A673 (cell line): Measurements from ENCODE around the gene CACNA2D1. TPM values are rescaled to one million over a fixed set of nuclear protein-coding genes. Genes with fewer than 3 reads are reported as not detected.

ENCODE experiments used
- BruUV-seq: library from RNA; stranded (reverse); fragments of 400-500 nt; replicated peaks from 2 replicates; lab custom pipeline; 2021; lab: Mats Ljungman, UMichigan
- CTCF ChIA-PET: fragments of 300-600 bp; sonication (Branson Sonifier 250); formaldehyde crosslinking; loops from one replicate; lab custom pipeline; 2022; ENCODE audit warnings: antibody characterized with exemption; lab: Charles Lee
- POLR2A ChIA-PET: fragments of 300-600 bp; sonication (Branson Sonifier 250); formaldehyde crosslinking; loops from one replicate; lab custom pipeline; 2022; ENCODE audit warnings: antibody characterized with exemption; ENCODE audit not compliant: low non-redundant PET; lab: Charles Lee
- DNase-seq: peaks from one replicate; pipeline ENCODE4 v3.0.0-alpha.2; 2015; ENCODE audit warnings: low spot score
- H3K27ac ChIP-seq: fragments of 200-600 bp; sonication (generic); 2 replicates; pipeline ENCODE4 v1.5.1; 2016; ENCODE audit warnings: mixed run types, low read depth, mild to moderate bottlenecking, mixed read lengths, antibody characterized with exemption, low read length; ENCODE audit not compliant: poor library complexity, severe bottlenecking
- H3K27me3 ChIP-seq: fragments of 200-600 bp; sonication (generic); replicated peaks from 2 replicates; pipeline ENCODE4 v1.6.1; 2017; ENCODE audit warnings: mixed run types, low read depth, mild to moderate bottlenecking, mixed read lengths, antibody characterized with exemption, low read length; ENCODE audit not compliant: insufficient read depth, poor library complexity
- H3K36me3 ChIP-seq: fragments of 200-600 bp; sonication (generic); 2 replicates; pipeline ENCODE4 v1.6.1; 2016; ENCODE audit warnings: mixed run types, mild to moderate bottlenecking, mixed read lengths, antibody characterized with exemption, low read length; ENCODE audit not compliant: insufficient read depth, poor library complexity, severe bottlenecking
- H3K4me1 ChIP-seq: fragments of 200-600 bp; sonication (generic); 2 replicates; pipeline ENCODE4 v1.6.1; 2017; ENCODE audit warnings: mixed run types, mild to moderate bottlenecking, mixed read lengths, antibody characterized with exemption, low read length; ENCODE audit not compliant: insufficient read depth, poor library complexity, severe bottlenecking
- H3K4me3 ChIP-seq: fragments of 200-600 bp; sonication (generic); 2 replicates; pipeline ENCODE4 v1.5.1; 2016; ENCODE audit warnings: low read depth, mixed run types, mild to moderate bottlenecking, mixed read lengths, low read length; ENCODE audit not compliant: poor library complexity, severe bottlenecking
- H3K9me3 ChIP-seq: fragments of 200-600 bp; sonication (generic); 2 replicates; pipeline ENCODE4 v1.6.1; 2016; ENCODE audit warnings: mixed run types, low read depth, mild to moderate bottlenecking, mixed read lengths, antibody characterized with exemption, low read length; ENCODE audit not compliant: poor library complexity, severe bottlenecking
- CTCF ChIP-seq: fragments of 300-800, 200-600 bp; sonication (generic); conservative IDR thresholded peaks from 2 replicates; pipeline ENCODE4 v1.5.1; 2017; ENCODE audit warnings: low read depth, mild to moderate bottlenecking, antibody characterized with exemption, low read length, moderate library complexity, mixed read lengths
- EZH2 ChIP-seq: fragments of 200-600 bp; sonication (generic); IDR thresholded peaks from 2 replicates; pipeline ENCODE4 v1.6.1; 2017; ENCODE audit warnings: borderline replicate concordance, low read depth, mild to moderate bottlenecking, mixed read lengths, antibody characterized with exemption, low read length; ENCODE audit not compliant: poor library complexity, severe bottlenecking
- intact Hi-C: fragments of 100-400 bp; cut with micrococcal nuclease; formaldehyde crosslinking; loops from one replicate; pipeline ENCODE4 v1.10.0; 2022; ENCODE audit not compliant: unreplicated experiment
- total RNA-seq: library from RNA; stranded (reverse); gene quantifications from 2 replicates; pipeline ENCODE4 v1.2.3, GENCODE V29; 2021

The CACNA2D1 gene
- total RNA-seq, 1 experiment from 2014 or later, result 49.1 TPM

GRCh38 chr7:82347808-82348207, 95.8 kb downstream of the CACNA2D1 start:
- H3K27me3 ChIP-seq, result no peaks in the 10 kb centered on the region
- H3K27ac ChIP-seq, result peak overlapping the region; percentile 1
- ChIA-PET CTCF (no interaction called here), POLR2A (interaction anchor here (0.7 kb wide), 1 partner anchor 17 kb away, joined by 3 read pairs; no protein-coding TSS in a partner anchor)
- BruUV-seq, result no TSS peak
- intact Hi-C loops, result no loop called here
- DNase-seq, result no peak
- H3K36me3 ChIP-seq, result no peaks in the 10 kb centered on the region
- TF ChIP-seq EZH2, result no peak
- no peak for TF ChIP-seq CTCF
- H3K9me3 ChIP-seq, result no peaks in the 10 kb centered on the region
- H3K4me3 ChIP-seq, result no peak overlapping the region
- H3K4me1 ChIP-seq, result peaks cover 28% of the 10 kb centered on the region

- H3K36me3 ChIP-seq, result no peaks in the 10 kb centered on the region
- no peaks in the 10 kb centered on the region for H3K9me3 ChIP-seq
- POLR2A ChIA-PET, result no interaction called here
- peaks cover 28% of the 10 kb centered on the region for H3K4me1 ChIP-seq
- TF ChIP-seq CTCF (no peak), EZH2 (no peak)
- CTCF ChIA-PET, result no interaction called here
- no peak for DNase-seq
- no TSS peak for BruUV-seq
- H3K27me3 ChIP-seq, result no peaks in the 10 kb centered on the region
- H3K27ac ChIP-seq, result no peak overlapping the region
- H3K4me3 ChIP-seq, result no peak overlapping the region
- intact Hi-C loops, result no loop called here
Observed at GRCh38 chr7:82345886-82346285, 97.7 kb downstream of the CACNA2D1 start.

- no peaks in the 10 kb centered on the region for H3K27me3 ChIP-seq
- no peak overlapping the region for H3K27ac ChIP-seq
- H3K36me3 ChIP-seq, result no peaks in the 10 kb centered on the region
- DNase-seq, result no peak
- no TSS peak for BruUV-seq
- H3K4me3 ChIP-seq, result no peak overlapping the region
- H3K4me1 ChIP-seq, result peaks cover 17% of the 10 kb centered on the region
- intact Hi-C loops, result no loop called here
- CTCF ChIA-PET, result no interaction called here
- no peaks in the 10 kb centered on the region for H3K9me3 ChIP-seq
- no peak for TF ChIP-seq CTCF
- POLR2A ChIA-PET, result no interaction called here
Observed at GRCh38 chr7:82343716-82344115, 99.9 kb downstream of the CACNA2D1 start.
